GM23338 (cell line): ENCODE results near the gene RAB5B.

Experiments
- CTCF ChIP-seq, 2 experiments: fragments of 200-600 bp in 1 of 2; sonication (generic) in 1 of 2; conservative IDR thresholded peaks; 2 replicates each; pipeline versions ENCODE4 v1.5.1 to v1.6.1; 2016 to 2017; ENCODE audit warnings: antibody characterized with exemption in 2 of 2, low read depth in 2 of 2, mild to moderate bottlenecking in 2 of 2, moderate library complexity in 1 of 2
- EZH2 ChIP-seq: fragments of 200-600 bp; sonication (generic); IDR thresholded peaks from one replicate; pipeline ENCODE4 v1.8.0; 2017; ENCODE audit warnings: antibody characterized with exemption, mild to moderate bottlenecking, low read depth; ENCODE audit not compliant: unreplicated experiment
- EZH2phosphoT487 ChIP-seq: fragments of 200-600 bp; sonication (generic); IDR thresholded peaks from one replicate; pipeline ENCODE4 v1.8.1; 2018; ENCODE audit warnings: antibody characterized with exemption; ENCODE audit not compliant: unreplicated experiment
- POLR2AphosphoS5 ChIP-seq: IDR thresholded peaks from 2 replicates; pipeline ENCODE4 v1.6.1; 2016; ENCODE audit warnings: antibody characterized with exemption, low read depth
- REST ChIP-seq: IDR thresholded peaks from one replicate; pipeline ENCODE4 v1.6.1; 2018; ENCODE audit warnings: antibody characterized with exemption; ENCODE audit not compliant: unreplicated experiment

GRCh38 chr12:55937981-55938380 is 35.9 kb upstream of the RAB5B start:
- TF ChIP-seq CTCF (conservative IDR thresholded peaks at IDR 0.05; ENCODE audit: low read depth in 2 of 2) (no peak), EZH2 (no peak), EZH2phosphoT487 (no peak), REST (no peak), POLR2AphosphoS5 (no peak)
